Karpas-422 (cell line): ENCODE results near the gene OSBP. TPM values are rescaled to one million over a fixed set of nuclear protein-coding genes. Genes with fewer than 3 reads are reported as not detected.

Source experiments
- DNase-seq: peaks from one replicate; pipeline ENCODE4 v3.0.0-alpha.2; 2015
- H2AFZ ChIP-seq: fragments of 200-600 bp; sonication (generic); 2 replicates; pipeline ENCODE4 v1.6.1; 2014; ENCODE audit warnings: antibody characterized with exemption, low read length, mixed read lengths
- H3K27ac ChIP-seq: fragments of 200-600 bp; sonication (generic); 2 replicates; pipeline ENCODE4 v1.5.1; 2014; ENCODE audit warnings: mild to moderate bottlenecking, low read length, moderate library complexity
- H3K27me3 ChIP-seq: fragments of 200-600 bp; sonication (generic); 2 replicates; pipeline ENCODE4 v1.6.1; 2014; ENCODE audit warnings: low read length, mixed read lengths
- H3K36me3 ChIP-seq: fragments of 200-600 bp; sonication (generic); 2 replicates; pipeline ENCODE4 v1.6.1; 2014; ENCODE audit warnings: low read length, mixed read lengths; ENCODE audit not compliant: insufficient read depth
- H3K4me1 ChIP-seq: fragments of 200-600 bp; sonication (generic); 2 replicates; pipeline ENCODE4 v1.6.1; 2014; ENCODE audit warnings: mild to moderate bottlenecking, low read length, mixed read lengths
- H3K4me2 ChIP-seq: fragments of 200-600 bp; sonication (generic); 2 replicates; pipeline ENCODE4 v1.6.1; 2014; ENCODE audit warnings: low read length, low read depth, mild to moderate bottlenecking; ENCODE audit not compliant: poor library complexity, severe bottlenecking
- H3K4me3 ChIP-seq: fragments of 200-600 bp; sonication (generic); 2 replicates; pipeline ENCODE4 v1.5.1; 2014; ENCODE audit warnings: mild to moderate bottlenecking, antibody characterized with exemption, low read length, mixed read lengths
- H3K79me2 ChIP-seq: fragments of 200-600 bp; sonication (generic); 2 replicates; pipeline ENCODE4 v1.6.1; 2014; ENCODE audit warnings: mild to moderate bottlenecking, low read length, mixed read lengths
- H3K9ac ChIP-seq: fragments of 200-600 bp; sonication (generic); 2 replicates; pipeline ENCODE4 v1.6.0; 2014; ENCODE audit warnings: low read length
- H3K9me2 ChIP-seq: fragments of 200-600 bp; sonication (generic), shearing (Covaris generic); replicated peaks from 2 replicates; pipeline ENCODE4 v1.6.0; 2014; ENCODE audit warnings: mild to moderate bottlenecking, low read length, moderate library complexity; ENCODE audit not compliant: insufficient read depth
- H3K9me3 ChIP-seq: fragments of 300-700, 200-600 bp; sonication (generic); 2 replicates; pipeline ENCODE4 v1.6.1; 2014; ENCODE audit warnings: low read length, mixed read lengths
- H4K20me1 ChIP-seq: fragments of 200-600 bp; sonication (generic); 2 replicates; pipeline ENCODE4 v1.6.1; 2014; ENCODE audit warnings: mild to moderate bottlenecking, antibody characterized with exemption, low read length, low read depth; ENCODE audit not compliant: insufficient read depth
- small RNA-seq: library from RNA; depleted of rRNA; stranded (forward); fragments of <200 nt; gene quantifications from one replicate; pipeline ENCODE3, GENCODE V24; 2014
- total RNA-seq: library from RNA; depleted of rRNA; stranded (reverse); fragments of >200 nt; shearing (Covaris generic); gene quantifications from 2 replicates; pipeline ENCODE4 v1.2.3, GENCODE V29; 2014; ENCODE audit warnings: low replicate concordance; rRNA removed

The OSBP gene
- total RNA-seq, 1 experiment from 2014 or later = 29.7 TPM

- no peak overlapping the region for H3K9ac ChIP-seq
- DNase-seq = no peak
- H3K9me2 ChIP-seq = no peaks in the 10 kb centered on the region
- no peak overlapping the region for H3K27ac ChIP-seq
- H3K4me3 ChIP-seq = no peak overlapping the region
- no peak overlapping the region for H3K4me2 ChIP-seq
- H3K27me3 ChIP-seq = no peaks in the 10 kb centered on the region
- H3K4me1 ChIP-seq = peaks cover 4% of the 10 kb centered on the region
- no peak overlapping the region for H2AFZ ChIP-seq
- H3K36me3 ChIP-seq = no peaks in the 10 kb centered on the region
- H3K9me3 ChIP-seq = no peaks in the 10 kb centered on the region
- H3K79me2 ChIP-seq = no peaks in the 10 kb centered on the region
- no peaks in the 10 kb centered on the region for H4K20me1 ChIP-seq
Observed at GRCh38 chr11:59532620-59533019, 83.0 kb downstream of the OSBP start.

DNA sequence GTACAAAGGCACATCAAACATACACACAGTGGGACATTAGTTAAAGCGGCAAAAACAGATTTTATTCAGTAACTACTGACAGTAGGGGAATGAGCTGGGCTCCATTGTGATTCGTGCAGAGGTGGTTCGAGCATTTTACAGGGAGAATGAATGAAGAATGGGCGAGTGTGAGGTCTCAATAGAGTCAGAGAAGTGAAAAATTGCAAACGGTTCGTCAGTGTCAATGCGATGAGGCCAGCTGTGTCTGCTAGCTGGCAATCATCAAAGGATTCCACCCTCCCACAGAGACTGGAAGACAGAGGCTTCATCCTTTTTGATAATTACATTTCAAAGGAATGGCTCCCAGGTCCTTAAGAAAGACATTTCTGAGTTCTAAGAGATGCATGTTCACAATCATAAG, 86.9 kb downstream of the OSBP start:
- Histone ChIP-seq H3K4me3 (no peak overlapping the region), H3K9me2 (no peaks in the 10 kb centered on the region), H4K20me1 (no peaks in the 10 kb centered on the region), H2AFZ (no peak overlapping the region), H3K9ac (no peak overlapping the region), H3K79me2 (no peaks in the 10 kb centered on the region), H3K4me2 (no peak overlapping the region), H3K9me3 (no peaks in the 10 kb centered on the region), H3K36me3 (no peaks in the 10 kb centered on the region), H3K27ac (no peak overlapping the region), H3K4me1 (no peaks in the 10 kb centered on the region), H3K27me3 (no peaks in the 10 kb centered on the region)
- DNase-seq = no peak

Small RNA genes within 50 kb of the gene (small RNA-seq; reads per million reads assigned to genes)
- gene MIR3162 = not detected

Other genes starting within 250 kb of the OSBP start
- not detected in 2 replicates for gene OR5A2, start 189.4 kb downstream of the OSBP start, total RNA-seq
- gene OR5A1, start 179.3 kb downstream of the OSBP start, total RNA-seq = 0.04 and 0.07 TPM in 2 replicates
- gene OR4D6, start 158.8 kb downstream of the OSBP start, total RNA-seq = not detected in 2 replicates
- not detected in 2 replicates for gene OR4D10, start 142.5 kb downstream of the OSBP start, total RNA-seq
- gene OR4D11, start 112.2 kb downstream of the OSBP start, total RNA-seq = not detected in 2 replicates
- gene OR4D9, start 104.2 kb downstream of the OSBP start, total RNA-seq = 0.18 TPM in 1 of 2 replicates, not detected in the other
- 14.2 and 31.9 TPM in 2 replicates for gene PATL1, start 53.3 kb upstream of the OSBP start, total RNA-seq
- not detected in 2 replicates for gene OR10V1, start 98.1 kb upstream of the OSBP start, total RNA-seq
- gene STX3, start 139.6 kb upstream of the OSBP start, total RNA-seq = 7.9 and 14.6 TPM in 2 replicates
- 70.1 and 81.6 TPM in 2 replicates for gene MRPL16, start 195.0 kb upstream of the OSBP start, total RNA-seq
- gene CBLIF, start 229.7 kb upstream of the OSBP start, total RNA-seq = not detected in 2 replicates